Activated CD4-positive, CD25-positive, alpha-beta regulatory T cell treated with anti-CD3 and anti-CD28 coated beads, Interleukin-2, amount 50 U/mL, for 24 hours (primary cell): ENCODE data around the gene MBNL2.
A peak's percentile ranks its signal among the peaks of the same experiment; 100 is the strongest.

Source experiments
- ATAC-seq, 2 donors: fragments of 150-1000 bp; cut with Tn5 transposase; one replicate each; pipeline ENCODE4 v1.10.0; 2021; ENCODE audit warnings: mild to moderate bottlenecking in 1 of 2, moderate library complexity in 1 of 2

The MBNL2 gene

DNA sequence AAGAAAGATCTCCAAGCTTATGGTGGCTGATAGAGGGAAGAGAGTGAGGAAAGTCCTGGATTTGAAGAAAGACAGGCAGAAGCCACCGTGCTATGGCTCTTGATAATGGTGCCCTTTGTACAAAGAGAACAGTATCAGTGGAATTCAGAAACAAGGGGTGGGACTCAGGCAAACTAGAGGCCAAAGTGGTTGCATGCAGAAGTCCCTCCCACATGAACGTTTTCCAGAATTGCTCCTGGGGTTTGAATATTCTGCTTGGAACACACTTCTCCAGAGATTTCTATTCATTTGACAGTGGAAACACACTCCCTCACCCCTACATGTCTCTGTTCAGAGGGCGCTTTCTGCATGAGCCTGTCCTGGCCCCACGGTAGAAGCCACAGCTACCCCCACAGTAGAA lies 10.1 kb upstream of the MBNL2 start:
- no peak for ATAC-seq

DNA sequence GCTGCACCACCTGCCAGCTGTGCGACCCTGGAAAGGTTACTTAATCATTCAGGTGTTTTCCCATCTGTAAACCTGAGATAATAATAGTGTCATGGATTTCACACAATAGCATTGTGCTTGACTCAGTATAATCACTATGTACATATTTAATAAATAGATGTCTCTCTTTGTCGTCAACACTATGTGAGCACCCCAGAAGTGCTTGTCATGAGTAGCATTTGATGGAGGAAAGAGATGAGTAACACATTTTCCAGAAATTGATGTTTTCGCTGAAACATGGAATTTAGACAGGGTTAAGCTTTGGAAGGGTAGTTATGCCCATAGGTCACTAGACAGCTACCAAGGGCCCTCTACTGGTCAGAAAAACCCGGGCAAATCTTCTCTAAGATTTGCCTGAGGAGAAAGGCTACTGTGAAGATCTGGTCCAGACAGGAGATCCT lies 9.5 kb upstream of the MBNL2 start:
- ATAC-seq, result peak in 1 of 2 donors; percentile 24

DNA sequence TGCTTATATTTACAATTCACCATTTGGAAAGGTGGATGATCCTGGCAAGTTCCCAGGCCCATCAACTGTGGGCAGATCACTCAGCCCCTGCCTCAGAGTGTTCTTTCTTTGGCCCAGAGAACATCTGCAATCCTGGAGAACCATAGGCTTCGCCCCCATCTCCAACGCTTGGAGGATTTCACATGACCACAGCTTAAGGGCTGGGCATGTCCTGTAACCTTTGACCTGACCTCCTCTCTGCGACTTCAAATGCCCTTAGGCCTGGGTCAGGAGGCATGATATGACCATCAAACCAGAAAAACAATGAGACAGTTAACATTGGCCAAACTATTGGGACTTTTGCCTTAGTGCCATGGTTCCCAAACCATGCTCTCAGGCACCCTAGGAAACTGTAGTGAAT lies 7.2 kb upstream of the MBNL2 start:
- no peak for ATAC-seq

DNA sequence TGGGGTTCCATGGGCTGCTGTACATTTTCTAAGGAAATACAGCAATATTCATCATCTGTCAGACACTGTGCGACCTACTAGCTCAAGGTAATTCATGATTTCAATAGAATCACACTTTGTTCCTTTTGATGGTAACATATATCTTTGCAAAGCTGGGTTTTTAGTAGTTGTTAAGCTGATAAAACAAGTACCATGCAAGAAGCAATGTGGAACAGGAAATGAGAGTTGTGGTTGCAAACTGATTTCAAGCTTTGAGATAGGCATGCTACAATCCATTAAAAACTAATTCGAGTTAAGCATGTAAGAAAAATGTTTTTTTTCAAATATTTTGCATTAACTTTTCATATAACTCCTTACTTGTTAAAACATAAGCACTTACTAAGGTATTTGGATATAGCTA lies 6.8 kb upstream of the MBNL2 start:
- ATAC-seq, result no peak

DNA sequence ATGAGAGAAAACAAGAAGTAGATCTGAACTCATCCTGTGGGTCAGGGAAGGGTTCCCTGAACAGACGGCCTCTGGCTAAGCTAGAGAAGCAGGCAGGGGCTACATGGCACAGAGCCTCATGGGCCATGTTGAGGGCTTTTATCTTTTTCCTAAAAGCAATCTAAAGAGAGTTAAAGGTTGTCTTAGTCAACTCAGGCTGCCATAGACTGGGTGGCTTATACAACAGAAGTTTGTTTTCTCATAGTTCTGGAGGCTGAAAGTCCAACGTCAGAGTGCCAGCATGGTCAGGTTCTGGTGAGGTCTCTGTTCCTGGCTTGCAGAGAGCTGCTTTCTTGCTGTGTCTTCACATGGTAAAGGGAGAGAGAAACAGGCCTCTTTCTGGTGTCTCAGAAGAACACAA lies 2.9 kb upstream of the MBNL2 start:
- no peak for ATAC-seq

DNA sequence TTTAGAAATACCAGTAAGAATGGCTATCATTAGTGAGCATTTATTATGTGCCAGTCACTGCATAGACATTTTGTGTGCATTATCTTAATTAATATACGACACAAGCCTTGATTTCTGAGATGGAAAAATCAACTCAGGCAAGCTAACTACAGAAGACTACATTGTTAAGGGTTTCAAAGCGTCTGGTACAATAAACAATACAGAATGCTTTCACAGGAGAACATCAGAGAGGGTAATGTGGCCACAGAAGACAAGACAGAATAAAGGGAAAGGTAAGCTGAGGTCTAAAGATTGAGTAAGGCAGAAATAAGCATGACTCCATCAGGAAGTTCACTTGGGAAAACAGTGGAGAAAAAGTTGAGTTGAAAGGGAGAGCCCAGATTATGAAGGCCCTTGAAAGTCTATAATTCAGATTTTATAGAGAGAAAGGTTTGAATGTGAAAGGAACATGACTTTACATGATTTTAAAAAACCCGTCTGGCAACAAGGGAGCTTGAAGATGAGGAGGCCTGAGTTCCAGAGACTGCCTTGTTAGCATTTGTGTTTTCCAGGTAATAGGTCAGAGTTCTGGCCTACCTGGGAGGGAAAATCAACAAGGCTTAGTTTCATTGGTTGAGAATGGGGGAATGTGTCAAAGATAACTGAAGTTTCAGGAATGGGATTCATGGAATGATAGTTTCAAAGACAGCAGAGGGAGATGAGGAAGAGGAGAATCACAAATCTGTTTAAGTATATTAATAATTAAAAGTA lies 1.8 kb upstream of the MBNL2 start:
- ATAC-seq, result no peak

DNA sequence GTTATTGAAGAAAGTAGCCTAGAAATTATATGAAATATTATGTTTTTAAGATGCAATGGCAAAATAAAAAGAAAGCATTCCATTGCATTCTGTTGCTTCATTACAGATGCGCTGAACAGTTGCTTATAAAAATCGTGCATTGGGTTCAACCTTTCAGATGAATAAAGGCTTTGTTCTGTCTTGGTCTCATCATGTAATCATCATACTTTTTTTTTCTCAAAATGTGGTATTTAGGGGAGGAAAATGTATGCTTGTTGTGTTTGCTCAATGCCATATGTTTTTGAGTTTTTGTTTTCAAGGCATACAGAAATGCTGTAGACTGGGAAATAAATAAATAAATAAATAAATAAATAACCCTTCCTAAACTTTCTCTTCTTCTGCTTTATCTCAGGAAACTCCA lies 1.1 kb upstream of the MBNL2 start:
- ATAC-seq, result no peak

DNA sequence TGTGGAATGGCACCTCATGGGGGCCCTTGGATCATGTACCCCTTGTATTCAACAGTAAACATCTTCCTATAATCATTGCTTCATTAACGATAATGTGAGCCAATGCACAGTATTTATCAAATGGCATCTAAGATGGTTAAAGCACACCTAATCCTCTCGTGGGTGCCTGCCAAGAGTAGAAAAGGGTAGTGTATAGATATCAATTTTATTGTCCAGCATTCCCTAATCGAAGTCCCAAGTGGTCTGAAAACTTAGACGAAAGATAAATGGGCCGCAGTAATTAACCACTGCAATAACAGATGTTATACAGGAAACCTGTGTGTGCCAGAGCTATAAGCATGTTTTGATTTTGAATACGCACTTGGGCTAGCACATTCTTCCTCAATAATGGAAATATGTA lies 667 bp upstream of the MBNL2 start:
- no peak for ATAC-seq

DNA sequence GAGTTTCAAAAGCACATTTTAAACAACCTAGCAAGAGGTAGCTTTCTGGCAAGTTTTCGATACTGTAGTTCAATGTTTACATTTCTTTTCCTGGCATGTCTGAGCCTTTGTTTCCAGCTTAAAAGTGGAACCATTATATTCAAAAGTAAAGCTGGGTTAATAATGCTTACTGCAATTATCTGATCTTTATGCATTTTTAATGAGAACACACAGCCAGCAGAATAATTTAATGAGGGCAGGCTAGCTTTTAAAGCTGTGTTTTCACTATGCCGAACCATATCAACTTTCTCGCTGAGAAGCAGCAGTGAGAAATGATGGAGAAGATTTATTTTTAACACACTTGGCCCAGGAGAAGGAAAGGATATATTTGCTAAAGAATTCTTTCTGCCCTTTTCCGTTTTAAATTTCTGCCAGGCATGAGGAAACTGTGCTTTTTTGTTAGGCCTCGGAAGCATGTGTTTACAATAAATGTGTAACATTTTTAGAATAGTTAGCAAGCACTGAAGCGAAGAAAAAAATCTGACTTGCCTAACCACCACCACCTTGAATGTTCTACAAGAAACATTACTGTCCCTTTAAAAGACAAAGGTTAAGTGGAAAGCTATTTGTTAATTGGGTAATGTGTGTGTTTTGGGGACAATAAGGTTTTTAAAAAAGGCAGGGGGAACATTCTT lies 1.0 kb downstream of the MBNL2 start:
- ATAC-seq, result no peak

DNA sequence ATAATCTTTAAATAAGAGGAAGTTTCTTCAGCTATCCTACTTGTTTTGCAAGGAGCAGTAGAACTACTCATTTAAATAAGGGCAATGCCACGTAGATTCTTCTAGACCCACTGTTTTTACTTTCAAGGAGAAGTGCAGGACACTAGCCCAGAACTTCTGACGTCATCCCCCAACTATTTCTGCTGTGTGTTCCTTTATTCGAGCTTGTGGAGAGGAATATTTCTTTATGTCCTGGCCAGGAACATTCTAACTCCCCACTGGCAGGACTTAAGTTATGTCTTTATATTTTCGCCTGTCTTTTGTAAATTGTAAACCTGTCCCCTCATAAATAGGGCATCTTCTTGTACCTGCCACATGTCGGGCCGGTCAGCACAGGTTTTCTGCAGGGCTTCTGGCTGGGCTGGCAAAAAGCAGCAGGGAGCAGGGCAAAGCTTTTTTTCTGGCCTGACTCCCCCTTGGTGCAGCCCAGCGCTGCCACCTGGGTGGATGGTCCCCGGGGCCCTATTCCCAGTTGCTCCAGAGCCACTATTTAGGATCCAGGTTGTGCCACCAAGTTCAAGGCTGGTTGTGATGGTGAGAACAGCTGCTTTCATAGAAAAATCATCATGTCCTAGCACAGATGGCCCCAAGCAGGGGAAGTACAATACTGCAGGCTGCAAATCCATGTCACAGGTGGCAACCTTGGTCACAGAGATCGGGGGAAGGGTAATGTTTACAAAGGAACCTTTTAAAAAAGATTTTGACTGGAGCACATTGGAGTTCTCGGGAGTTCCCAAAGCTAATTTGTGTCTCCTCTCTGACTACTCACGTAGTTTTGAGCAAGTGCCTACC lies 1.8 kb downstream of the MBNL2 start:
- no peak for ATAC-seq

DNA sequence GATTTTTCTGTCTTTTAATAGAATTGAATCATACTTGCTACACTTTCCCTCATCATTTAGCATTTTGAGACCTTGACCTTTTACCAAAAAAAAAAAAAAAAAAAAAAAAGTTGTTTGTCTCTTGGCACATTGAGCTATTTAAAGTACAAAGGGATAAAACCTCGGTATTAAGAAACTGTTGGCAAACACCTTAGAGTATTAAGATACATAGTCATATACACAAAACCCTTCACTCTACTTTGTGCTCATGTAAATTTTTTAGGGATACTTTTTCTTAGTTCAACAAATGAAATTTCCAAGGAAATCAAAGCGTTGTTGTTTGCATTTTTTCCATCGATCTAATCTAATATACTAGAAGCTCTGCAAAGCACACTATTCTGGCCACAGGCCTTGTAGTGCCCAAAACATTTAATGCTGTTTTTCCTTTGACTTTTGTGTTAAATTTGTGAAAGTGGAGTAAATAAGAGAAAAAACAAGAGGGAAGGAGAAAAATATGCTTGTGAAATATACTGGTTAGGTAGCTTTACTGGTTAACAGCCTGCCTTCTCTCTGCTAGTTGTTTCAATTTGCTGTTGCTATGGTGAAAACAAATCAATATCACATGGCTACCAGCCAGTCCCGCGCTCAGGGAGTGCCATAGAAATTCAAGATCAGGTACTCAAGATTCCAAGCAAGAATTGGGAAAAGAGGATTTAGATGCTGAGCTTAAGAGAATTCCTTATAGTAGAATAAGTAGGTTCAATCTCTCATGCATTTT lies 2.6 kb downstream of the MBNL2 start:
- ATAC-seq, result no peak

DNA sequence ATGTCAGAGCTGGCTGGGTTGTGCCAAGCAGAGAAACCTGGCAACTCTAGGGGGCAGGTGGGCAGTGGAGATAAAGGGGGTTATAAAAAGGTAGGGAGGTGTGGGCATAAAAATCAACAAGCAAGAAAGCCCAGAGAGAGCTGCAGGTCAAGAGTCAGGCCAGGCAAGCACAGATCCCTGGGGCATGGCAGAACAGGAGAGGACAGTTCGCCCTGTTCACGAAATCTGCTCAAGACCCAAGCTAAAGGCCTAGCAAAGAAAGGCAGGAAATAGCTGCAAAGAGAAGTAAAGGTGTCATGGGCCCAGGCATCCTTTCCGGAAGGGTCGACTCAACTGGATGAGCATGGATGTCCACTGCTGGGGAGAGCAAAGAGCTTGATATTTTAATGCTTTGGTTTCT lies 3.4 kb downstream of the MBNL2 start:
- no peak for ATAC-seq

DNA sequence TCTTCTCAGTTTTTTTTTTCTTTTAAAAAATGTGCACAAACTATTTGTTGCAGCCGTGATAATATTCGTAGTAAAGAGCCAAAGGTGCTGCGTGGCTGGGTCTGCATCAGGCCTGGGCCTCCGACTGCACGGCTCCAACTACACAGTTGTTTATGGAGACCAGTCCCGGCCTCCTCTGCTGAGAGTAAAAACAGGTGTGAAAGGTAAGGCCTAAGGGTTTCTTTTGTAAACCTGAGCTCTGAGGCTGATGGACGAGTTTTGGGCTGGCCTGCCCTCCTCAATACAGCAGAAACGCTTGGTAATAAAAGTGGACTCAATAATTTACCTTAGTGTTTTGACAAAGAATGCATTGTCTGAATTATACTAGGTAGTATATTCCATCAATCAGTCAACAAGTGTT lies 3.9 kb downstream of the MBNL2 start:
- ATAC-seq, result no peak

DNA sequence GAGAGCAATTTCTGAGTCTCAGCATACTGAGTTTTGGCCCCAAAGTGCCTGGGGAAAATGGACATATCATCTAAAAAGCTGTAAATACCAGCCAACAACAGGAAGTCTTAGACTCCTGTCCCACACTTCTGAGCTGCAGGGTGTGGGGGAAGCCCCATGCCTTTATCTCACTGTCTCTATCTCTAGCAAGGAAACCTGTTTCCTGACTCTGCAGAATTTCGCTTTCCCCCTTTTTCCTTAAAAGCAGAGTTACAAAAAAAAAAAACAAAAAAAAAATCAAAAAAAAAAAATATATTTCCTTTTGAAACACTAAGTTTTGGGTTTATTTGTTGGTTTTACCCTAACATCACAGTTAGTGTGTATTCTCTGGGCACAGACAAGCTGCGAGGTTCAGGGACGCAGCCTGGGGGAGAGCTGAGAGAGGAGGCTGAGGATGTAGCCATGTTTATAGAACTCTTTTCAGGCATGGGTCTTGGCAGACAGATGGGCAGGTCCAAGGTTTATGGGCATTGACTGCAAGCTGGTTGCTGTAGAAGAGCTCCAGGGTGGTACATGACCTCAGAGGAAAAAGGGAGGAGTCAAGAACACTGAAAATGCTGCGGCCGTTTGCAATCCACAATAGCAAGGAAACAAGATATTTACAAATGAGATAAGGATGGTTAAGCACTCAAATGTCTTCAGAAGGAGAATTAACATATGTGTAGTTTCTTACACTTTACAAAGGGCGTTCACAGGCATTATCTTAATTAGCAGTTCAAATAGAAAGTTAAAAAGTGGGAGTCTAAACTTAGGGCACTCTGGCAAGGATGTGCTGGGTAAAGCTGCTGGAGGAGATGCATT lies 4.9 kb downstream of the MBNL2 start:
- peak; percentile 27 to 36 for ATAC-seq

DNA sequence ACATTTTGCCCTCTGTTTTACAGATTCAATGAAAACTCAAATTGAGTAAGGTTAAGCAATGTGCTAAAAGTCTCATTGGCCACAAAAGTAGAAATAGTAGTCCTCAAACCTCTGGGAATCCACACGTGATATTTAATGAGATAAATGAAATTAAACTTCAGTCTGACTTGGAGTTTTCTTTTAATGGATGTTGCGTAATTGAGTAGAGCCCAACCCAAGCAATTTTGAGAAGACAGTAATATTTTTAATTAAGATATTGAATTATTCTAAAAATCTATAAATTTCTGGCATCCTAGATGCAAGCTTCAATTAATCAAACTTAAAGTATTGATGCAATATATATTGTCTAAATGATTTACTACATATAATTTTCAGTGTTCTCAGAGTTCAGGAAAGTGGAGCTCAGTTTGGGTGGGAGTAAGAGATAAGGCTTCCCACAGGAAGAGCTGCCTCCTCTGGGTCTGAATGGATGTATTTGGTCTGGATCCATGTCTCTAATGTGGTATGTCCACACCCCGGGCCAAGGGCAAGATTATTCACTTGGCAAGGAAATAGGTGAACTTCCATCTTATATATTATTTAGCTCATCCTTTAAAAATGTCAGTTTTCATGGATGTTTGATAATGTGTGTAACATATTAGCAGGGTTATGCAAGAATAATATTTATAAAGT lies 6.9 kb downstream of the MBNL2 start:
- ATAC-seq, result no peak

DNA sequence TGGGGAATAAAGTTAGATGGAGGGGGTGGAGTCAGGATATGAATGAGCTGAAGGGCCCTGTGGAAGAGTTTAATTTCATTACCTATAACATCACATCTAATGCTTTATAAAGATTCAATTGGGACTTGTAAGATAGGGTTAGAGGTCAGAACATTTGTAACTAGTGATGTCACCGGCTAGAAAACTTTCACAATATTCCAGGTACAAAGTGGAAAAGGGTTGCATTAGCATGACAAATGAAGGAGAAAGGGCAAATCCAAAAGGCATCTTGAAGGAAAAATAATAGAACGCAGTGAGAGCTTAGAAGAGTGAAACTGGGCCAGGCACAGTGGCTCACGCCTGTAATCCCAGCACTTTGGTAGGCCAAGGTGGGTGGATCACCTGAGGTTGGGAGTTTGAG lies 7.6 kb downstream of the MBNL2 start:
- ATAC-seq, result no peak

DNA sequence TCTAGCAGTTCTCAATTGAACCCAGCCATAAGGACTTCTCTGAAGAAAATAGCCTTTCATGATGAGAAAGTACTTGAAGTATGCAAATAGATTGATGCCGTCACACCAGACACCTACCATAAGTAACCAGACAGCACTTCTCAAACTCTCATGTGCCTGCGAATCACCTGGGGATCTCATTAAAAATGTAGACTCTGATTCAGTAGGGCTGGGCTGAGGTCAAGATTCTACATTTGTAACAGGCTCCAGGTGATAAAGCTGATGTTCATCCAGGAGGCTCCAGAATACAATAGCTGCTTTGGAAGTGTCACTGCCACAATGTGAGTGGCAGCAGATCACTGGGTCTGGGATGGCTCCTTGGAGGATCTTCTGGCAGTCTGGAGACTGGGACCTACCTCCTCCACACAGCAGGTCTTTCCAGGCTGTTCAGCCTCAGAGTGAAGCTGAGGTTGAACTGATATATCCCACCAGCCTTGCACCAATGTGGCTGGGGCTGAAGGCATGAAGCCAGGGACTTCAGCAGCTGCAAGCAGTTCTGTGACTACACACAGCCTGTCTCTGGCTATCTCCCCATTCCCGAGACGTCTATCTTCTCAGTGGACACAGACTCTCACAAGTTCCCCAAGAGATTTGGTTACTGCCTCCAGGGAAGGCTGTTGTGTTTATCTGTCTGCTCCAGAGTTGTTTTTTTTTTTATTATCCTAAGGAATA lies 9.1 kb downstream of the MBNL2 start:
- no peak for ATAC-seq

DNA sequence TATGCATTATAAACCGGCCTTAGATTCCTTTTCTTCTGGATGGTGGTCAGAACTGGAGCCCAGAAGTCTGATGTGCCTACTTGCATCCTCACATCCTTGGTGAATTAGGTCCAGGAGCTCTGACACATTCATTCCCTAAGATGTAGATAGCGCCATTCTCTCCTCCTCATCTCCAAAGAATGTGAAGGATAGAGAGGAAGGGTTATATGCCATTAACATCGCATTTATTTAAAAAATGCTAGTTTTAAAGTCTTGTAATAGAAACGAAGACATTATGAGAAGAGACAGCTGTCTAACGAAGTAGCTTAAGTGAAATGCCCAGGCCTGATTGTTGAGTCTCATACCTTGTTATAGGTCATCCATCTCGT lies 9.7 kb downstream of the MBNL2 start:
- no peak for ATAC-seq

DNA sequence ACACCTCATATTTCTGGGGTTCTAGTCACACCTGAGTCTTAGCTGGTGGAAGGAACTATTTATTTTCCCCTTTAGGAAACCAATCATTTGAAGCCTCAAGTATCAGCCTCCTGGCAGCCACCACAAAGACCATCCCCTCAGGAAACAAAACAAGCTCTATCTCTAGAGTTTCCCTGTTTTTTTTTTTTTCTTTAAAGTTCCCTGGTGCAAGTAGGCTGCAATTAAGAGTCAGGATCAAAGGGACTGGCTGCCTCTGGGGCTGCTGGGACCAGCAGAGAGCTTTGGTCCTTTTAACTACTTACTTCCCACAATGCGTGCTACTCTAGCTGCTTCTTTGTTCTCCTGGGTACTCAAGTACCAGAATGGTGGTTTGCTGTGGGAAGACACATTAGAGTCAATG lies 11.4 kb downstream of the MBNL2 start:
- ATAC-seq, result no peak

DNA sequence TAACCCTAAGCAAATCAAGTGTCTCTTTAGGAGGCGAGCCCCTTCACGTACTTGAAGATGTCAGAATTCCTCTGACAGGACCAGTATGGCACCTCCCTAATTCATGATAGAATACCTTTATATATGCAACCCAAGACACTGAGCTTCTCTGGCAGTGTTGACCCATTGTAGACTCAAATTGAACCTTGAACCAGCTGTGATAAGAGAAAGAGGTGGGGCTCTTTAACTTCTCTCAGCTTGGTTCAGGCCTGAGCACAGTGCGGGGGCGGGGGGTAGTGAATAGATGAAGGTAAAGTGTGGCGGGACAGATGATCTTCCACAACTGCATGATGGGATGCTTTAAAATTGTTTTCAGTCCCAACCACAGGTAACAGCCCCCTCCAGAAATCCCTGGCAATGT lies 12.1 kb downstream of the MBNL2 start:
- no peak for ATAC-seq

DNA sequence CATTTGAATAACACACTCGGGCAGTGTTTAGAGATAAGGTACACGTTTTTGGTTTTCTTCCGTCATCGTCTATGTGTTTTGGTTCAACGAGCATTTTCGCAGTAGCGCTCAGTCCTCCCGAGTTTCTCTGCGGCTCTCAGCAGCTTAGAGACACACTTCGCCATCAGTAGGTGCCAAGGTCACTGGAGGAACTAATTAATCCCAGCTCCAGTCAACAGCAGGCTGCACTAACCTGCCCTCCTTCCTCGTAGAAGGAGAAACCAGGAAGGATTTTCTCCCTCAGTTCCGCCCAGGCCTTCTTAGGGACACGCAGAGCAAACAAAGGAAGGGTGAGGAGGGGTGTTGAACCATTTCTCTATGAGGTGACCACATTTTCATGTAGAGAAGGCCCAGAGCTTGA lies 12.6 kb downstream of the MBNL2 start:
- ATAC-seq, result no peak
